Measurements from ENCODE around the gene CSTF1.
"Not testable (repeated sequence)": the region's sequence is repeated elsewhere in the genome, so short reads cannot be mapped to it uniquely, and the experiment has no call there.

CSTF1 gene

DNA sequence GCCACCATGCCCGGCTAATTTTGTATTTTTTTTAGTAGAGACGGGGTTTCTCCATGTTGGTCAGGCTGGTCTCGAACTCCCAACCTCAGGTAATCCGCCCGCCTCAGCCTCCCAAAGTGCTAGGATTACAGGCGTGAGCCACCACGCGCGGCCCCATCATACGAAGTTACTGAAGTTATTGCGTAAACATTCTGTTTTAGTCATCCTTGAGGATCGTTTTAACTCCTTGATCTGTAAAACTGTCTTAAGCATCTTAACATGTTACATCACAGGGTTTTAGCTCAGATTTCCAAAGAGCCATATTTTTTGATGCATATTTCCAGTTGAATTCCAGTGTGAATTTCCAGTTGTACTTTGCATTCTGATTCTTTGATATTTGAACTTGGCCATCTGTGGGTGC is 12.9 kb downstream of the CSTF1 start:
- not testable (repeated sequence) for DNase-seq

DNA sequence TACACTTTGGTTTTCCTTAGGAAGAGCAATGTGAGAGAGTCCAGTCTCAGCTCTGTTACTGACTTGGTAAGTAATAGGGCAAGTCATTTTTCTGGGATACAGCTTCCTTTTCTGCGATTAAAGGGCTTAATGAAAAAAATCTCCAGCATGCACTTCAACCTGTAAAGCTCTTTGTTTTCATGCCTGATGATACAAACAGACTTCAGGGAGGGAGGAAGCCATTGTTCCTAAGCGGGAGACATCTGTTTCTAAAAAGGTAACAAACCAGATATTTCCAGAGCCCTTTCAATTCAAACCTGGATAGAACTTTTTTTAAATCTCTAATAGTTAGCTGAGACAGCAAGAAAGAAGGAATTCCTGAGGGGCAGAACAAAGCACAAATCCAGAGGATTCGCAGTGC is 14.5 kb downstream of the CSTF1 start:
- DNase-seq: no peak

DNA sequence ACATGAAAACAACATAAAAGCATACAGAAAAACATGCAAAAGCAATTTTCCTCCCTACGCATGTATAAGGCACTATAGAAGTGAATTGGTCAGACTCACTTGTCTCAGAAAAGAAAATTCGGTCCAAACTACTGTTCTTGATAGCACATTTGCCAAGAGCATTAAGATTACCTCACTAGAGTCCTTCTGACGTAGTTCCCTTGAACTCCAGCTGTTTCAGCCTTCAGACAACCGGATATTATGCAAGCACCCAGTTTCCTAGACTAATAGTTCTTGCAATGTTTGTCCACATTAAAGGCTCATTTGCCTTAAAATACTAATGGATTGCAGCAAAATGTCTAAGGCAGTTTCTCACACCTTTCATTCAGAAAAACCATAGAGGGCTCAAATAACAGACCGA is 17.1 kb downstream of the CSTF1 start:
- DNase-seq: no peak

DNA sequence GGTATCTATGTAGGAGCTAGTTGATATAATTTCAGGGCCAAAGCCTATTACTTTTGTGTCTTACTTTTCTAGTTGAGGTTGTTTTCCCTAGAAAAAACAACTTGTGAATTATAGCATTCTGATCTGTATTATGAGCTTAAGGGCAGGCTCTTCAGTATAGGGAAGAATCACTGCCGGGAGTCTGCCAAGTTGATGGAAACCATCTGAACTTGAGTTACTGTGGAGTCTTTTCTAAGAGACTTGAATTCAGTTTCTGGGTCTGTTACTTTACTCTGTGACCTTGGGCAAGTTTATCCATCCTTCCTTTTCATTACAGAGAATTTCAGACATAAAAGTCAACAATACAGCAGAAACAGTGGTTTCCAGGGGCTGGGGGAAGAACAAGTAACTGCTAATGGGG is 17.5 kb downstream of the CSTF1 start:
- no peak for DNase-seq

DNA sequence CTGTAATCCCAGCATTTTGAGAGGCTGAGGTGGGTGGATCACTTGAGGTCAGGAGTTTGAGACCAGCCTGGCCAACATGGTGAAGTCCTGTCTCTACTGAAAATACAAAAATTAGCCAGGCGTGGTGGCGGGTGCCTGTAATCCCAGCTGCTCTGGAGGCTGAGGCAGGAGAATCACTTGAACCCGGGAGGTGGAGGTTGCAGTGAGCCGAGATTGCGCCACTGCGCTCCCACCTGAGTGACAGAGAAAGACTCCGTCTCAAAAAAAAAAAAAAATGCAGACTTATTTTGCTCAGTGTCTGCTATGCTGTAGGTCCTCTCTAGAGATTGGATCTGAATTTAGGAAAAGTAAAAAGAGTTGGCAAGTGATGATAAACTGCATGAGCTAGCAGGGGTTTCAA is 18.8 kb downstream of the CSTF1 start:
- not testable (repeated sequence) for DNase-seq

DNA sequence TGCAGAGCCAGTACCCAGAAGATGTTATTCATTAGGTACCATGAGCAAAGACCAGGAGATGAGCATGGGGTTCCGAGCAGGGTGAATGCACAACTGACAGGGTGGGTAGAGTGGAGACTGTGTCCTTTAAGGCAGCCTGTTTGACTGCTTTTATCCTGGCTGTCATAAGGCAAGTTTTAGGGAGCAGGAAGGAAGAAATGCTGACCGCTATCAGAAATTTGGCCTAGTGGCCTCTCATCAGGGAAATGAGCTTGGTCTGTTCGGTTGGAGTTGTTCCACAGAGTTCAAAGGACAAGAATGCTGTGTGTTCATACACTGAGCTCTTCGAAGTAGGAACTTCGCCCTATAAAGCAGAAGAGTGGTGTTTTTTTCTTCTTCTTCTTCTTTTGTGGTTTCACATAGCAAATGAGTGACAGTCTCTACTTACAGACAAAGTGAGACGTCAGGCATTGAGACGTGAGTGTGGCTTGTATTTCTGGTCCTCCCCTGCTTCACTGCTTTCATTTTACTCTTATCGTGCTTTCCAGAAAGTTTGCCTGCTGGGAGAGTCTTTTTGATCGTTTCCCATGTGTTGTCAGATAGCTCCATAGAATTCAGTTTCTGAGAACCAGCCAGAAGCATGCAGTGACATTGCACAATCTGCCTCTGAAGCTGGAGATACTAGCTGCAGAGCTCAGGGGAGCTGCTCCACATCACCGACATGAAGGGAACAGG is 19.5 kb downstream of the CSTF1 start, which contains the start of gene CASS4:
CASS4 (plus strand) TSS at position 502 of the 714 bp plus-strand sequence; CDS start at position 701, 199 bp downstream.
- peak in 1 of 56 donors; percentile 8 for DNase-seq

DNA sequence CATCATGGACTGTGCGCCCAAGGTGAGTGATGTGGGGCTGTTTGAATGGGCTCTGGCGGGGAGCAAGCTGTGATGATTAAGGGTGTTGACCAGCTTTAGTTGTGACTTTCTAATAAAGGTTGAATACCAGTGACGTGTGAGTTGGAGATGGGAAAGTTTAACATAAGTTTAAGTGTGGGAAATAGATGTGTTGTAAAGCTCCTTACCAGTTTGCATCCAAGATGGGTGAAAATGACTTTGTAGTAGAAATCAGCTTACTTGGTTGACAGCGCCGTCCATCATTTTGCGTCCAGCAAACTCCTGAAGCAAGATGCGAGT is 20.0 kb downstream of the CSTF1 start:
- no peak for DNase-seq

DNA sequence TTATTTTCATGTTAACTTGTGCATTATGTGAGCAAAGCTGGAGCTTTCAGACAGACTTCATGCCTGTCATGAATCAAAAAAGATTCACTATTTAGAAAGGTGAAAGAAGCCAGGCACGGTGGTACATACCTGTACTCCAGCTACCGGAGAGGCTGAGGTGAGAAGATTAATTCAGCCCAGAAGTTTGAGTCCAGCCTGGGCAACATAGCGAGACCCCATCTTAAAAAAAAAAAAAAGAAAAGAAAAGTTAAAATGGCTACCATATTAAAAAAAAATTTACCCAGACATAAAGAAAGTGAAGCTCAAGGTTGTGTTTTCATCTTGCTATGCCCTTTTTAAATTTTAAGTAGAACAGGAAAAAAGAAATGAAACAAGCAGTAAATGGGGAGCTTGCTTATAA is 20.5 kb downstream of the CSTF1 start:
- no peak for DNase-seq

DNA sequence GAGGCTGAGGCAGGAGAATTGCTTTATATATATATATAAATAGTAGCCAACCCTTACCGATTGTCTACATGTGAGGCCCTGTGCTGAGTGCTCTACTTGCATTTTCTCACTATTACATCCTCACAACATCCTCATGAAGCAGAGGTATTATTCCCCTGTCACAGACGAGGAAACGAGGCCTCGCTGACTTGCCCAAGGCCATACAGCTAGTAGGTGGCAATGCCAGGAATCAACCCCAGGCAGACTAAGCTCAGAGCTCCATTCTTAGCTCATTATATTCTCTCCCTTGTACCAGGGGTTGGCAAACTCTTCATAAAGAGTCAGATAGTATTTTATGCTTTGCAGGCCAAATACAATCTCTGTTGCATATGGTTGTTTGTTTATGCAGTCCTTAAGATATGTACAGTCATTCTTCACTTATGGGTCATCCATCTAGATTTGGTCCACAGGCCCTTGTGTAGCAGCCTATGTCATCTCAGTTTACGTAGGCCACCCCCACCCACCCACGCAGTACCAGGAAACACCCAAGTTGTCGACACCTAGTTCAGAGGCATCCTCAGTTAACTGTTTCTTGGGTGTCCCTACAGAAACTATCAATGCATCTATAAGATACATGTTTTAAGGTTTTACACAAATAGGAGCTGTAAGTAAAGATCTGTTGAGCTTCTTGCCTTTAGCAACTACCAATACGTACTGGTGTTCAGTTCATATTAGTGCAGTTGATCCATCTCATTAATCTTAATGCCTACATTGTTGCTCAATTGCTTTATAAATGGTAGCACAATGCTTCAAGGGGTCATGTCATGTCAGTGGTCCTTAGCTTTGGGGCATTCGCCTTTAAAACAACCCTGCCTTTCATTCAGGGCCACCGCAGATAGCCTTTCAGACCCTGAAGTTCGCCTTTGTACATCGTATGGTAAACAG is 22.7 kb downstream of the CSTF1 start:
- no peak for DNase-seq

DNA sequence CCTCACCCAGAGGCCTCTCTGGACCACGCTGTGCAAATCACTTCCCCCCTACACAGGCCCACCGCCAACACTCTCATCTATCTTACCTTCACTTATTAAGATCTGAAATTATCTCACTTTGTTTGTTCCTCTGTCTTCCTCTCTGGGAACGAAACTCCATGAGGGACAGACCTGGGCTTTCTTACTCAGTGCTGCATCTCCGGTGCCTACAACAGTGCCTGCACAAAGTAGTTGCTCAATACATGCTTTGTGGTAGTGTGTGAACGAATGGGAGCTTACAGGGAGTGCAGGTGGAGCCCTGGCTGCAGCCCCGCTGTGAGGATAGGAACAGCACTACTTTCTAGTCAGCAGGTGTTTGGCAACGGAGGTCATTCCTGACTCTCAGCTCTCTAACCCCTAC is 25.0 kb downstream of the CSTF1 start:
- DNase-seq: no peak

DNA sequence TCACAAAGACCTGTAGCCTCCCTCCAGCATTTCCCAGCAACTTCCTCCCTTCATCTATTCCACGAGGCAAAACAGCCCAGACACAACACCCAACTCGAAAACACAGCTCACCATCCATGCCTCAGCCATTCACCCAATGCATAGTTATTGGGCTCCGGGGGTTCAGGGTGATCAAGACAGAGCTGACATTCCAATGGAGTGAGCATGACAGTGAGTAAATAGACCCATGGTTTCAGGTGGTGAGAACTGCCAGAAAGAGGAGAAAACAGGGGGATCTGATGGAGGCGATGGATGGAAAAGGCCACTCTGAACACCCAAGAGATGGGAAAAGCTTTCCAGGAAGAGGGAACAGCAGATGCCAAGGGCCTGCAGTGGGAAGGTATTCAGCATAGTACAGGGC is 25.5 kb downstream of the CSTF1 start:
- DNase-seq: no peak

DNA sequence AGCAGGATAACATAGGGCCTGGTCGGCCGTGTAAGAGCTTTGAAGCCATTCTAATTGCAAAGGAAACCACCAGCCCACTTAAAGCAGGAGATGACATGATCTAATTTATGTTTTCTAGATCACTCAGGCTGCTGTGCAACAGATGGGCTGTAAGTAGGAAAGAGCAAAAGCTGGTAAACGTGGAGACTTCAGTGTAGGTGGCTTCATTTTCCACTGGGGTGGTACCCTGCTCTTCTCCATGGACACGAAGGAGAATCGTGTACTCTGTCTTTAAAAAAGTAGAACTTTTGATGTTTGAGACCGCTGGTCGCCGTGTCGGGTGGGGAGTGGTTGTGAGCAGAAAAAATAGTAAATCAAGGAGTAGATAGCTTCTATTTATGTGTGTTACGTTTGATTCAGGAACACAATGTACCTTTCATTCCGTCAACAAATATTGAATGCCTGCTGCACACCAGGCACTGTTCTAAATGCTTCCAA is 26.0 kb downstream of the CSTF1 start:
- DNase-seq: peak in 1 of 56 donors; percentile 11

DNA sequence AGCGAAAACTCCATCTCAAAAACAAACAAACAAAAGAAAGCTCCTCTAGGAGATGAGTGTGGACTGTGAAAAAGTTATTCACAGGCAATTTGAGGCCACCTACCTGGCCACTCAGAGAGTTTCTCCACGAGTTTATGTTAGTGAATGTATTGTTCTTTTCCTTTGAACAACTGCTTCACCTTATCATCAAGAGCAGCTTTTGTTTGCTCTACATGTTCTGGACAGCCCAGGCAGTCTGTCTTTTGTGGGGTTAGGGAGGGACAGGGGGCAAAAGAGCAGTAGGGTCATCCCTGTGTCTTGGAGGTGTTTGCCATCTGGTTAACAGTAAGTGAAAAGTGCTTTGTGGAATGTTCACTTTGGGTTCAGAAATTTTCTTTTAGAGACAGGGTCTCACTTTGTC is 27.6 kb downstream of the CSTF1 start:
- no peak for DNase-seq

DNA sequence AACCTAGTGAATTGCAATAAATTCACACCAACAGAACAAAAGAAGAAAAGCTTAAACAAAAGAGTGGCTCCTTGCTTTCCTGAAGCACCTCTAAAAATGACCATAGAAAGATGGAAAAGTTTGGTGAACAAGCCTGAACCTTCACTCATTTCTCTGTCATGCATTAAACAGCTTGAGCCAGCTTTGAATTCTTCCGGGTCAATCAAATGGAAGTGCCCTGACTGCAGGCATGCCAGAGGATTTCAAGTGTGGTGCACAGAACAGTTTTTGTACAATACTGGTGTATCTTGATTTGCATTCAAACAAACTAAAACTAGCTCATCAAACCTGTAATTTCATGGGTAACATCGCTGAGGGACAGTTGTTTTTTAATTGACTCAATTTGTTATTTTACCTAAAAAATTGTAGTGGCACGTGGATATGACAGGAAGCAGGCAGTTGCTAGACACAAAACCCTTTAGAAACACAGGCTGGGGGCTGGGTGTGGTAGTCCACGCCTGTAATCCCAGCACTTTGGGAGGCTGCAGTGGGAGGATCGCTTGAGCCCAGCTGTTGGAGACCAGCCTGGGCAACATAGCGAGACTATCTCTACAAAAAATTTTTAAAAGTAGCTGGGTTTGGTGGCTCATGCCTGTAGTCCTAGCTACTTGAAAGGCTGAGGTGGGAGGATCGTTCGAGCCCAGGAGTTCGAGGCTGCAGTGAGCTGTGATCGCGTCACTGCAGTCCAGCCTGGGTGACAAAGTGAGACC is 28.7 kb downstream of the CSTF1 start:
- no peak for DNase-seq

DNA sequence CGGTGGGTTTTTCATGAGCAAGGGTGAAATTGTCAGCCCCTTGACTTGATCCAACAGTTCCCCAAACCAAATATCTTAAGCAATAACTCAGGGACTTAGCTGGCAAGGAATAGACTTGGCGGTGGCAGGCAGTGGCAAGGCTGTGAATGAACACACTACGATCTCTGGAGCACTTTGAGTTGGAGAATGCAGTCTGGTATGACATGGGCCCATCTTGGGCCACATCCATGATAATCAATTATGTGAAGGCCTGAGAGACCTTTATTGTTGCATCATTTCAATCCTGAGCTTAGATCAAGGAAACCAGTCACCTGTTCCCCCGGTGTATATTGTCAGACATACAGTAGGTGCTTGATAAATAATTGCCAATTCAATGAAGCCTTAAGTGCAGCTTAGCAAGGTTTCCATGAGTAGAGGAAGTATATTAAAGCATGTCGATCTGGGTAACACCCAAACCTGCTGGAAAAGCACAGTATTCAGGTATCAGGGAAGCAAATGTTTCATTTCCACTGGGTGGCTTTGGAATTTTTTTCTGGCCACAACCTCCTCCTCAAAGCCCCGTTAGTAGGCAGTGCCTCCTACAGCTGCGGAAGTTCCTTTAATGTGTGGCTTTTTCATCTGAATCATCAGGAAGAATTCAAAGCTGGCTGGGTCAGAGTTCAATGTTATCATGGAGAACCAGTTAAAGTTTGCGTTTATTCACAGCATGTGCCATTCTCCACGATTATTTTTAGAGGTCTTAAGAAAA is 29.8 kb downstream of the CSTF1 start:
- no peak for DNase-seq

DNA sequence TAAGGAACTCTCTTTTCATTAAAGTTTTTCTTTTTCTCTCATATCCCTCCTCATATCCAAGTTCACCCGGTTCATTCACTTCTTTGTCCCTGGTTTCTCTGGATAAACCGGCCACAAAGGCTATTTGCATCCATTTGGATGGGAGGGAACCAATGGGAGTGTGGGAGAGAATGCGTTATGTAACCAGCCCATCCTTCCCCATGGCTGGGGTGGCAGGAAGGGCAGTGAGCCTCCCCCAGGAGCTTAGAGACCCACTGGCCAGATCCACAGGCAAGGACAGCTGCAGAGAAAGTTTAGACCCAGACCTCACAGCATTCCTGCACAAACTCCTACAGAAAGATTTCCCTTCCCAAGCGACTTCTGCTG is 30.4 kb downstream of the CSTF1 start:
- no peak for DNase-seq

DNA sequence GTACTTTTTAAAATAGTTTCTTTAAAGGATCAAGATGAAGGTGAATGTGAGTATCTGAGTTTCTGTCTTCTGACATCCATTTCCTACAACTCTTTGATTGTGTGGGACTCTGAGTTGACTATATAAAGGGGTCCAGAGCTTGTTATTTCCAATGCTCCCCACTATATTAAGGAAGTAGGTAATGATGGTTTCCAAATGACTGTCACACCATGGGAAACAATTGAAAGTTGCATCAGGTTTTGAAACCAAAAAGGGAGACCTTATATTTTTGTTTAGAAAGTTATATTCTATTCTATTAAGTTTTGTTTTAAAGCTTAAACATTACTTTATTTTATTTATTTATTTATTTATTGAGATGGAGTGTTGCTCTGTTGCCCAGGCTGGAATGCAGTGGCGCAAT is 30.8 kb downstream of the CSTF1 start:
- DNase-seq: no peak

DNA sequence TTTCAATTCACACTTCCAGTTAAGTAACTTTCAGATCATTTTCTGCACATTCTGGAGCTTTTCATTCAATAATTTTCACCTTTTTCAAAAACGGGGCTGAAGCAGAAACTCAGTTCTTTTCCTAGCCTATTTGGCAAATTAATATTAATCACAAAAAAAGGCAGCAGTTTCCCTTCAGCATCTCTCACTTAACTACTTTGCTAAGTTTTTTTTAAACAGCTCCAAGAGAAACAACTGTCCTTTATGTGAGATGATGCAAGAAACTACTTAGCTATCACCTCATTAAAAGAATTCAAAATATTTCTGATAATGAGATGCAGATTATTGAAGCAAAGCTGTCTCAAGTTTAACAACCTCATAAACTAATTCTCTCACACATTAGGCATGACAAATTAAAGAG is 31.4 kb downstream of the CSTF1 start:
- DNase-seq: no peak

DNA sequence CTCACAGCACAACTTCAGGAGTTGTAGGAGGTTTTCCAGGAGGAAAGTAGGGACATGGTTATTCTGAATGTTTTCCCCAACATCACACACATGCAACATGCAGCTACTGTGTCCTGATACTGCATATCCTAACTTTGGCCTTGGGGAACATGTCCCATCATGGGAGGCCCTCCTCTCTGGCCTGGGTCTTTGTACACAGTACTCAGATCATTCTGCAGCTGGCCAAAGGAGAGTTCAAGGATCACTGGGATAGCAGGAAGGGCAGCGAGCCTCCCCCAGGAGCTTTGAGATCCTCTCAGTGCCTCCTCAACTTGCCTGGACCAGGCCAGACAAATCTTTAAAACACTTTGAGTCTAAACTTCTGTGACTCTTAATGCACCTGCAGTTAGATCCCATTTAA is 32.5 kb downstream of the CSTF1 start:
- DNase-seq: no peak

DNA sequence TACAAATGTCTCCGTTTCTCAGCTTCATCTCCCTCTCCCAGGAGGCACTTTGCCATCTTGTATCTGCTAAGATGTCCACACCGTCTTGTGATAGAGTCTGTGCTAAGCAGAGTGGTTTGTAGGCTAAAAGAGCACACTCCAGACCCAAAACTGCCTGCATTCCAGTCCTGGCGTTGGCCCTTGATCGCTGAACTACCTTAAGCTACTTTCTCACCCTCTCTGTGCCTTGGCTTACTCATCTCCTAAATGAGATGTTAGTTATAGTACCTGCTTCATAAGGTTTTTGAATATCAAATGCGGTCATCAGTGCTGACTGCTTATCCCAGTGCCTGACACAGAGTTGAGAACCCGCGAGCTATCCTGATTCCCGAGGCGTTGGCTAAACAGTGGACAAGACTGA is 33.6 kb downstream of the CSTF1 start:
- no peak for DNase-seq

DNA sequence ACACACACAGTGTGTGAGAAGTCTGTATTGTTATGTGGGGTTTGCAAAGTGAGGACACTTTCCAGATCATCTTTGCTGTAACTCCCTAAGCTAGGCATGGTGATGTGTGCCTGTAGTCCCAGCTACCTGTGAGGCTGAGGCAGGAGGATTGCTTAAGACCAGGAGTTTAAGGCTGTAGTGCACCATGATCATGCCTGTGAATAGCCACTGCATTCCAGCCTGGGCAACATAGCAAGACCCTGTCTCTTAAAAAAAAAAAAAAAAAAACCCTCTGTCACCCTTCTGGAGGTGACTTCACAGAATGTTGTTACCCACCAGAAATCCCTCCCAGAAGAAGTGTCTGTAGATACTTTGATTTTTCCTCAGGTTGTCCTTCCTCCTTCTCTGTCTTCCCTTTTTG is 34.5 kb downstream of the CSTF1 start:
- DNase-seq: no peak
